Esophagus mucosa (tissue), 1 donor: ENCODE results near the gene AZIN2. TPM values are rescaled to one million over a fixed set of nuclear protein-coding genes. Genes with fewer than 3 reads are reported as not detected.

Experiments used
- ATAC-seq: fragments of 200-7000 bp; cut with Tn5 transposase; one replicate; pipeline ENCODE4 v1.9.1; 2020
- total RNA-seq: library from RNA; stranded (reverse); gene quantifications from one replicate; pipeline ENCODE4 v1.2.4, GENCODE V29; 2023
- donor health status: DM: yes; HTN: yes; CAD: no.

The AZIN2 gene
- total RNA-seq, 1 donor from 2014 or later, result 1.4 TPM

DNA sequence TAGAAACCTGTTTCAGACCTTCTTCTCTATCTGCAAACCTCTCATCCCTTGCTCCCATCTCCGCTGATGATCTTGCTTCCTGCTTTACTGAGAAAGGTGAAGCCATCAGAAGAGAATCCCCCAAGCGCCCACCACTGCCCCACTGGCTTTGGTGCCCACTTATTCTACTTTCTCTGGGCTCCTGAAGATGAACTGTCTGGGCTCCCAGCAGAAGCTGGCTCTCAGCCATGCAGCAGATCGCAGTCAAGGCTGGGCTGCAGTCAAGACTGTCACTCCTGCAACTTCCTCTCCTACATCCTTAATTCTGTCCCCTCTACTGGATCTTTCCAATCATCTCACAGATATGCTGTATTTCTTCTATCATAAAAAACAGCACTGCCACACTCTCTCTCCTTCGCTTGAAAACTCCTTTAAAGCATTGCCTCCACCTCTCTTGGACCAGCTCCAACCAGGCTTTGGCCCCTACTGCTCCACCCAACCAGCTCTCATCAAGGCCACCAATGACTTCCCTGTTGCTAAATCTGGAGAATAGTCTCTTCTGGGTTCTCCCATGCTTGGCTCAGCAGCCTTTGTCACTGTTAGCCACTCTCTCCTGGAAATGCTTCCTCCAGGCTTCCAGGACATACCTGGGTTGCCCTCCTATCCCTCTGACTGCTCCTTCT, 75.1 kb downstream of the AZIN2 start:
- ATAC-seq, result no peak

DNA sequence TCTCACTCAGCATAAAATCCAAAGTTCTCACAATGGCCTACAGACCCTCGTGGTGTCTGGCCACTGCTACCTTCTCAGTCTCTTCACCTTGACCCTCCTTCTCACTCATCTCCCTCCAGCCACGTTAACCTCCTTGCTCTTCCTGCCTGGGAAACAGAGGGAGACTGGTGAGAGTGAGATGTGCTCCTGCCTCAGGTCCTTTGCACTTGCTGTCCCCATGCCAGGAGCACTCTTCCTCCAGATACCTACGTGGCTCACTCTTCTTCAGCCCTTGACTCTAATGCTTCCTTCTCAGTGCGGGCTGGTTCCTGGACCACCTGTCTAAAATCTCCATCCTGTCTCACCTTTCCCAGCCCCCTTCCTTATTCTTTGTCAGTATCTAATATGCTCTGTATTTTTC, 76.2 kb downstream of the AZIN2 start:
- ATAC-seq, result no peak

DNA sequence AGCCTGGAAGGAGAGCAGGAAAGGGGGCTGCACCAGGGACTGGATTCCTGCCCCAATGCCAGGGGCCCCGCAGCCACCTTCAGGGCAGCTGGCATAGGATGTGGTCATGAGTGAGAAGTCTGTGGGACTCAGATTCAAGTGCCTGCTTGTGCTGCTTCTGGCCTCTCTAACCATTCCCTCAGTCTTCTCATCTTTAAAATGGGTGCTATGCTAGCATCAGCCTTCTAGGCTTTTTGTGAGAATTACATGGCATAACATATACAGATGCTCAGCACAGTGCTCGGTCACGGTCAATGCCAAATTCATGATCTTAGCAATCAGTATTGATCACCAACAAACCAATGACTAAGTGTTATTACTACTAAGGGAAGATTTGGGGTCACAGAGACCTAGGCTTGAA, 77.4 kb downstream of the AZIN2 start:
- no peak for ATAC-seq

DNA sequence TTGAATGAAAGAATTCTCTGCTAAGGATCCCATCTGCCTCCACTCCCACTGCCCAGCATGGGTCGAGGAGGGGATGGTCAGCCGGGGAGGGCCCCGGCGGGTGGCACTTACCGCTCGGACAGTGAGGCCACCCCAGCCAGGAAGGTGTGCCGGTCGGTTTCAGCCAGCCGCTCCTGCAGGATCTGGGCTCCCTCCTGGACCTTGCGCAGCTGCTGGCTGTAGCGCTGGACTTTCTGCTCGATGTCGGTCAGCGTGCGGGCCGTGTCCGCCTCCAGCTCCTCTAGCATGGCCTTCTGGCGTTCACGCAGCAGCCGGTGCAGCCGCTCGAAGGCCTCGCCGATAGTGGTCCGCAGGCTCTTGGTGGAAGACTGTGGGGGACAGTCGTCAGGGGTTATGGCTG, 78.6 kb downstream of the AZIN2 start:
- ATAC-seq, result no peak

DNA sequence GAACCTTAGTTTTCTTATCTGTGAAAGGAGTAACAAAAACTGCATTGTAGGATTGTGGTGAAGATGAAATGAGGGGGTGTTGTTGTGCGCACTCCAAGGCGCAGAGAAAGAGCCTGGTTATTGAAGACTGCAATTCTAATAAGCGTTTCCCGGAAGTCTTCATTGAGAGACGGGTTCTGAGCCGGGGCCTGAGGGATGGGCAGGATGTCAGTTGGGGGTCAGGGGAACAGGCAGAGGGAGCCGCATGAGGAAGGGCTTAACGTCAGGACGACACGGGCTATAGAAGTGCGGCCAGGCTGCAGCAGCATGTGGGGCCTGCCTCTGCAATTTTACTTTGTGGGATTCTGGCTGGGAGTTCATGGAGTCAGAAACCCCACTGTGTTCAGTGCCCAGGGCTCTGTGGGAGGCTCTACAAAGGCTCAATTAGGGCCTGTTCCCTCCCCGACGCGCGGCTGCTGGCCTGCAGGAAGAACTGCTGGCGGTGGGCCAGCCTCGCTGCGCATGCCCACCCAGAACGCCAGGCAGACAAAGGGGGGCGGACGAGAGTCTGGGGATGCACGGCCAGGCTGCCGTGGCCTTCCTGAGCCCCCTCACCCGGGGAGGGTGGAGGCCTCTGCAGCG, 80.2 kb downstream of the AZIN2 start:
- ATAC-seq, result no peak

DNA sequence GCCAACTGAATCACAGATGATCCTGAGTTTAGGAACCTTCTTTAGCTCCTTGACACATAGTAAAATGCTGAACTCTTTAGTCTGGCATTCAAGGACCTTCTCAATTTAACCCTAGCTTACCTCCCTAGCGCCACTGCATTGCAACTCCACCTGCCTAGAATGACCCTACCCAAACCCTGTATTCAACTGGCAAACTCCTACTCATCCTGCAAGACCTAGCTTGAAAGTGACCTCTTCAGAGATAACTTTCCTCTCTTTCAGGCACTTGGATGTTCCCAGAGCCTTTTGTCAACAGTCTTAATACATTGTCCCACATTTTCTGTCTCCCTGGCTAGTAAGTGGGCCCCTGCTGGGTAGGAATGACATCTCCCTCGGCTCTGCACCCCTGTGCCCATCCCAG, 81.2 kb downstream of the AZIN2 start:
- ATAC-seq, result no peak

DNA sequence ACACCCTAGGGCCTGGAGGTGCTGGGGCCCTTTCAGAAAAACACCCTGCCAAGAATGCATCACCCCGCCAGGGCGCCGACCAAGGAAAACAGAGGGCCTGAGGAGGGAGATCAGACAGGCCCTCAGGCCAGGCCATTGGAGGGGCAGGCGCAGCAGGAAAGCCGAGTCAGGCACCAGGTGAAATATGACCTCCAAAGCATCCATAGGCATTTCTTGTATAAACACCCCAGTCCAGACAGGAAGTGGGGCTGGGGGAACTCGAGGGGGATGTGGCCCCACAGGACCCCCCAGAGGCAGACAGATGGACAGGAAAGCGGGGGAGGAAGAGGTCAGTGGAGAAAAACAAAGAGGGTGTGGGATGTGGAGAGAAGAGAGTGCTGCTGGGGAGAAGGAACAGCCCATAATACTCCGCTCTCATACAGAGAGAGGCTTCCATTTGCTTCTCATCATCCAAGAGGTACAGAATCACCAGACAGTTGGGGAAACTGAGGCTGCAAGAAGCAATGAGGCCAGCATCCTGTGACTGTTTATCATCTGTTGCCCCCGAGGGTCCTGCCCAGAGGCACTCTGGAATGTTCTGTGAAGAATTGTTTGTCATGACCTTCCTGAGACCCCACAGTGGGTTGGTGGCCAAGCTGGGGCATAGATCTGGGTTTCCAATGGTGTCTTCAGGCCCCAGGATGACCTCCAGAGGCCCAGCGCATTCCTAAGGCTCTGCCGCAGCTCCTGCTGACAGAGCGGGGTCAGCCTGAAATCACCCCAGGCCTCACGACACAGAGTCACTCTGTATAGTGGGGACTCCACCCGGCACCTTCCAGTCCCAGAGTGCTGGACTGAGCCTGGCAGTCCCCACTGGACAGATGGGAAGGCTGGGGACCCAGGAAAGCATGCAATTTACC, 82.9 kb downstream of the AZIN2 start:
- ATAC-seq, result no peak

DNA sequence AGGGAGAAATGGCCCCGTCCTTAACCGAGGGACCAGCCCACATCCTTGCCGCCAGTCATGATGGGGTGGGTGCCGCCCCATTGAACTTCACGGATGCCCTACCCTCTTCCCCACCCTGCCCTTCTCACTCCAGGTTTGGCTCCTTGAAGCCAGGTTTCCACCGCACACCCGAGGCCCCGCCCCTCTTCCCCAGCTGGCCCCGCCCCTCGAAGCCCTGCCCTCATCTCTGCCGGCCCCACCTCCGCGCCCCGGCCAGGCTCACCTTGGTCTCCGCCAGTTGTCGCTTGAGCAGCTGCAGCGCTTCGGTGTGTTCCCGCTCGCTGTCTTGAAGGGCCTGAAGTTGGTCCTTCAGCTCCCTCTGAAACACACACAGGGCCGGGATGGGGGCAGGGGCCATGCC, 84.3 kb downstream of the AZIN2 start:
- ATAC-seq, result no peak

DNA sequence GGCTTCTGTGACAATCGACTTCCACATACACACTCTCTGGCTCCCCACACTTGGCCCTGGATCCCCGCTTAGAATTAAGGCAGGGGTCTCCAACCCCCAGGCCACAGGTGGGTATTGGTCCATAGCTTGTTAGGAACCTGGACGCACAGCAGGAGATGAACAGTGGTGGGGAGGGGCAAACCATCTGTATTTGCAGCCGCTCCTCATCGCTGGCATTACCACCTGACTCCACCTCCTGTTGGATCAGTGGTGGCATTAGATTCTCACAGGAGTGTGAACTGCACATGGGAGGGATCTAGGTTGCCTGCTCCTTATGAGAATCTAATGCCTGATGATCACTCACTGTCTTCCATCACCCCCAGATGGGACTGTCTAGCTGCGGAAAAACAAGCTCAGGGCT, 84.9 kb downstream of the AZIN2 start:
- no peak for ATAC-seq

DNA sequence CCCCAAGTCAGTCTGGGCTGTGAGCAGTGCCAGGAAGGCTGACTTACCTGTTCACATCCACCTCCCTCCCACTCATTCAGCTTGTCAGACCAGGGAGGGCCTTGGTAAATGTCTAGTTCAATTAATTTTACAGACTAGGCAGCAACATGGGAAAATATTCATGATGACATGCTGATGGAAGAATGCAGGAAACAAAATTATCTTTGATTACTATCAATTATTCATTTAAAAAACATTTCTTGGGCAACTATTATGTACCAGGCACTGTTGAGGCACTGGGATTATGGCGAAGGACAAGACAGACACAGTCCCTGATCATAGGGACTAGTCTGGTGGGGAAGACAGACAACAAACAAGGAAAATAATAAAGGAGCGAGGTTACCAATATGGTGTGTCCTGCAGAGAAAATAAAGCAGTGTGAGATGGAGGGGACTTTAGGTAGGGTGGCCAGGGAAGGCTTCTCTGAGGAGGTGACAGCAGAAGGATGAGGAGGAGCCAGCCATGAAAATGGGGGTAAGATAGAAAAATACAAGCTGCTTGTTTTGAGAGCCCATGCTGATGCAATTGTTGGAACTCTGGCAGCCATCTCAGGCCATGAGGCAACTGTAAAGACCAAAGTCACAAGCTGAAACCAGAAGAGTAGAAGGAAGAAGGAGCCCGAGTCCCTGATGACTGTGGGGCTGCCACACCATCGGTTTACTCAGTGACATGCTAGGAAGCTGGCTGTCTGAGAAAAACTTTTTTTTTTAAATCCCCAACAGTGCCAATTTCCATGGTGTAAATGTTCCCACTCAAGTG, 86.9 kb downstream of the AZIN2 start:
- ATAC-seq, result no peak

DNA sequence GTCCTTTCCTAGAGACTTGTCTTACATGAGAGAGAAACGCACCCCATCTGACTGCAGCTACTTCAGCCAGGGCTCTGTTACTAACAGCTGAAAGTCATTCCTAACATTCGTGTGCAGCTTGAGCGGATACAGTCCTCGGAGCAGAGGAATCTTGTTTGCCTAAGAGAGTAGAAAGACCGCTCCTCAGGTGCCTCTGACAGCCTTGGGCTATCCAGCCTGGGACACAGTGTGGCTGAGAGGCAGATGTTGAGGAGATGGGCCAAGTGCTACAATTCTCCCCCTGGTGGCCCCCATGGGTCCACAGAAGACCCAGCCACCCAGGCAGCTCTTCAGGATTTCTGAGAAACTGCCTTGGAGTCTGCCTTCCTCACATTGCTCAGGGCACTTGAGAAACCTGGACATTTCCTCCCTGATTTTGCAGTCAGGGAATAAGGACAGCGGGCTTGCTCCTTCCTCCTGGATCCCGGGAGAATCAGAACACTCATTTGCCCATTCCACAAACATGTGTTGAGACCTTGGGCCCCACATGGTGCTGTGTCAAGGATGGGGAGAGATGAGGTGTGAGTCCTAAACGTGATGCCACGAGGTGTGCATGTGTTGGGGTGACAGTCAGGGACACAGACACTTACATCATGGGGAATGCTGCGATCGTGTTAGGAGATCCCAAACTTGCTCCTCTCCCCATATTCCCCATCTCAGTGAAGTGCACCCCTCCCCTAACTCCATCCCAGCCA, 87.8 kb downstream of the AZIN2 start:
- ATAC-seq, result no peak

DNA sequence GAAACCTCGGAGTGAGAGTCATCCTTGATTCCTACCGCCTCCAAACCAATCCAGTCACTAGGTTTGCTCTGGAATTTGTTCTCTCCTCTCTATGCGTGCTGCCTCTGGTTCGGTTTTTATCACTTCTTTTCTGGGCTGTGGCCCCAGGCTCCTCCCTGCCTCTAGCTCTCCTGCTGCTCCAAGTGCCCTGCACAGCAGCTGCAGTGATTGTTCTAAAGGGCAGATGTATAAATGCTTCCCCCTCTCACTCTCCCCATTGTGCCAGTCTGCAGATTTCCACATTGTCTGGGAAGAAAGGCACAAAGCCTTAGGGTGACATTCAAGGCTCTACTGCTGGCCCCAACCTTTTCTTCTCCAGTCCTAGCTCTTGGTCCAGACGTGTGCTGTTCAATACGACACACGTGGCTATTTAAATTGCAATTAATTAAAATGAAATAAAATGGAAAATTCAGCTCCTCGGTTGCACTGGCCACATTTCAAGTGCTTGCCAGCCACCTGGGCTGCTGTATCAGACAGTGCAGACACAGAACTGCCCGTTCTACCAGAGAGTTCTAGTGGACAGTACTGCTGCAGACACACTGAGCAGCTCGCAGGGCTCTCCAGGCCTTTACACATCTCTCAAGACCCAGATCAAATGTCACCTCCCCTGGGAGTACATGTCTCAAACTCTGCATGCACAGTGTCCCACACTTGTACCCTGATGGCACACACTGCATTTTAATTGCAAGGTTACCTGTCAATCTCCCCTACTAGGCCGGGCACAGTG, 88.5 kb downstream of the AZIN2 start:
- no peak for ATAC-seq

Other genes with a start within 250 kb of the AZIN2 start
- not detected for gene FNDC5, start 210.2 kb upstream of the AZIN2 start, total RNA-seq
- not detected for gene HPCA, start 194.7 kb upstream of the AZIN2 start, total RNA-seq
- gene TMEM54, start 179.8 kb upstream of the AZIN2 start, total RNA-seq, result 127 TPM
- 45.3 TPM for gene RNF19B, start 116.3 kb upstream of the AZIN2 start, total RNA-seq
- 164 TPM for gene AK2, start 44.3 kb upstream of the AZIN2 start, total RNA-seq
- gene TRIM62, start 100.9 kb downstream of the AZIN2 start, total RNA-seq, result 3.9 TPM
- 14.0 TPM for gene ZNF362, start 175.3 kb downstream of the AZIN2 start, total RNA-seq
- gene A3GALT2, start 239.9 kb downstream of the AZIN2 start, total RNA-seq, result not detected